ENCODE data around the gene ECHS1.

GRCh38 chr10:133384071-133384470 lies 10.9 kb upstream of the ECHS1 start:
- TF ChIP-seq RAD21 (conservative IDR thresholded peaks at IDR 0.05) (no peak), TAF1 (IDR thresholded peaks at IDR 0.05; ENCODE audit: low read depth) (no peak), POLR2AphosphoS5 (IDR thresholded peaks at IDR 0.05) (no peak), EZH2 (IDR thresholded peaks at IDR 0.05; ENCODE audit: borderline replicate concordance, insufficient read depth, low read length, poor library complexity, severe bottlenecking) (no peak)

Measured in neural cell (in vitro differentiated cells).